UCSD-AML1 (cell line): ENCODE data around the gene LITAF.

Experiments used
- DNase-seq: peaks from one replicate; lab custom pipeline; 2025; ENCODE audit not compliant: unreplicated experiment; lab: John Stamatoyannopoulos, UW

The LITAF gene

GRCh38 chr16:11497851-11498289, 88.8 kb downstream of the LITAF start:
- DNase-seq, result no peak
